ENCODE data around the gene NR2F2.

Gene NR2F2

GRCh38 chr15:96321639-96322535 lies 8.6 kb upstream of the NR2F2 start:
- DNase-seq (ENCODE audit: low read depth): no peak
- TF ChIP-seq CTCF (IDR thresholded peaks at IDR 0.05; ENCODE audit: low read depth, low read length, missing control alignments): peak; percentile 10
- in situ Hi-C loops (cut with HindIII; ENCODE audit: low sequenced_read_pairs): loop anchor here (10.0 kb wide), 1 partner anchor 1057 kb away; no protein-coding TSS in a partner anchor
- H3K4me3 ChIP-seq (ENCODE audit: low read depth, low read length): peak overlapping the region; percentile 36

- in situ Hi-C loops (cut with HindIII; ENCODE audit: low sequenced_read_pairs): loop anchor here (10.0 kb wide), 1 partner anchor 1058 kb away; no protein-coding TSS in a partner anchor
- no peak for DNase-seq (ENCODE audit: low read depth)
- no peak for TF ChIP-seq CTCF (IDR thresholded peaks at IDR 0.05; ENCODE audit: low read depth, low read length, missing control alignments)
- H3K4me3 ChIP-seq (ENCODE audit: low read depth, low read length): peak overlapping the region; percentile 36
These were observed 7.8 kb upstream of the NR2F2 start for GRCh38 chr15:96322536-96323318.

- TF ChIP-seq CTCF (IDR thresholded peaks at IDR 0.05; ENCODE audit: low read depth, low read length, missing control alignments): no peak
- no peak for DNase-seq (ENCODE audit: low read depth)
- H3K4me3 ChIP-seq (ENCODE audit: low read depth, low read length): peak overlapping the region; percentile 89
- in situ Hi-C loops (cut with HindIII; ENCODE audit: low sequenced_read_pairs): loop anchor here (10.0 kb wide), 1 partner anchor 1059 kb away; no protein-coding TSS in a partner anchor
These were observed 7.0 kb upstream of the NR2F2 start for GRCh38 chr15:96323319-96324145.

- in situ Hi-C loops (cut with HindIII; ENCODE audit: low sequenced_read_pairs): loop anchor here (10.0 kb wide), 1 partner anchor 1060 kb away; no protein-coding TSS in a partner anchor
- H3K4me3 ChIP-seq (ENCODE audit: low read depth, low read length): peak overlapping the region; percentile 89
- DNase-seq (ENCODE audit: low read depth): no peak
- TF ChIP-seq CTCF (IDR thresholded peaks at IDR 0.05; ENCODE audit: low read depth, low read length, missing control alignments): no peak
These were observed 6.2 kb upstream of the NR2F2 start for GRCh38 chr15:96324192-96324895.

GRCh38 chr15:96324940-96325540 lies 5.5 kb upstream of the NR2F2 start:
- DNase-seq (ENCODE audit: low read depth): no peak
- in situ Hi-C loops (cut with HindIII; ENCODE audit: low sequenced_read_pairs): loop anchor here (10.0 to 25.0 kb wide), 3 partner anchors 912 to 1663 kb away; no protein-coding TSS in a partner anchor
- TF ChIP-seq CTCF (IDR thresholded peaks at IDR 0.05; ENCODE audit: low read depth, low read length, missing control alignments): no peak
- peak overlapping the region; percentile 89 for H3K4me3 ChIP-seq (ENCODE audit: low read depth, low read length)

Data from astrocyte of the cerebellum (primary cell).